ENCODE data around the gene LIPK.
"Not testable (repeated sequence)": the region's sequence is repeated elsewhere in the genome, so short reads cannot be mapped to it uniquely, and the experiment has no call there.

LIPK gene

GRCh38 chr10:88725798-88726197 is 19.7 kb downstream of the LIPK start:
- no peak for TF ChIP-seq CTCF (IDR thresholded peaks at IDR 0.05; ENCODE audit: unreplicated experiment in 3 of 3)
- Mint-ChIP-seq H3K27ac (no peak overlapping the region), H3K27me3 (ENCODE audit: low read depth) (no peaks in the 10 kb centered on the region), H3K4me1 (no peaks in the 10 kb centered on the region), H3K36me3 (ENCODE audit: low read depth) (no peaks in the 10 kb centered on the region), H3K4me3 (no peak overlapping the region), H3K9me3 (no peaks in the 10 kb centered on the region)

GRCh38 chr10:88728107-88728763 is 22.2 kb downstream of the LIPK start:
- Mint-ChIP-seq H3K27ac (no peak overlapping the region), H3K36me3 (ENCODE audit: low read depth) (no peaks in the 10 kb centered on the region), H3K4me1 (no peaks in the 10 kb centered on the region), H3K4me3 (no peak overlapping the region), H3K9me3 (no peaks in the 10 kb centered on the region), H3K27me3 (ENCODE audit: low read depth) (no peaks in the 10 kb centered on the region)
- TF ChIP-seq CTCF (IDR thresholded peaks at IDR 0.05; ENCODE audit: unreplicated experiment in 3 of 3) = no peak

- no peak for TF ChIP-seq CTCF (IDR thresholded peaks at IDR 0.05; ENCODE audit: unreplicated experiment in 3 of 3)
- Mint-ChIP-seq H3K4me3 (no peak overlapping the region), H3K4me1 (no peaks in the 10 kb centered on the region), H3K27ac (no peak overlapping the region), H3K36me3 (ENCODE audit: low read depth) (no peaks in the 10 kb centered on the region), H3K27me3 (ENCODE audit: low read depth) (no peaks in the 10 kb centered on the region), H3K9me3 (no peaks in the 10 kb centered on the region)
Measured at GRCh38 chr10:88730864-88731263, 24.8 kb downstream of the LIPK start.

- no peak overlapping the region for H3K4me3 Mint-ChIP-seq
- H3K4me1 Mint-ChIP-seq = no peaks in the 10 kb centered on the region
- no peak overlapping the region for H3K27ac Mint-ChIP-seq
- no peak for TF ChIP-seq CTCF (IDR thresholded peaks at IDR 0.05; ENCODE audit: unreplicated experiment in 3 of 3)
- no peaks in the 10 kb centered on the region for H3K27me3 Mint-ChIP-seq (ENCODE audit: low read depth)
- no peaks in the 10 kb centered on the region for H3K9me3 Mint-ChIP-seq
- no peaks in the 10 kb centered on the region for H3K36me3 Mint-ChIP-seq (ENCODE audit: low read depth)
Measured at GRCh38 chr10:88731296-88731695, 25.2 kb downstream of the LIPK start.

- no peak for TF ChIP-seq CTCF (IDR thresholded peaks at IDR 0.05; ENCODE audit: unreplicated experiment in 3 of 3)
- no peaks in the 10 kb centered on the region for H3K36me3 Mint-ChIP-seq (ENCODE audit: low read depth)
- no peak overlapping the region for H3K27ac Mint-ChIP-seq
- no peak overlapping the region for H3K4me3 Mint-ChIP-seq
- no peaks in the 10 kb centered on the region for H3K27me3 Mint-ChIP-seq (ENCODE audit: low read depth)
- H3K4me1 Mint-ChIP-seq = no peaks in the 10 kb centered on the region
- no peaks in the 10 kb centered on the region for H3K9me3 Mint-ChIP-seq
Measured at GRCh38 chr10:88733215-88733614, 27.2 kb downstream of the LIPK start.

- no peaks in the 10 kb centered on the region for H3K27me3 Mint-ChIP-seq (ENCODE audit: low read depth)
- H3K9me3 Mint-ChIP-seq = no peaks in the 10 kb centered on the region
- H3K27ac Mint-ChIP-seq = no peak overlapping the region
- TF ChIP-seq CTCF (IDR thresholded peaks at IDR 0.05; ENCODE audit: unreplicated experiment in 3 of 3) = no peak
- no peak overlapping the region for H3K4me3 Mint-ChIP-seq
- no peaks in the 10 kb centered on the region for H3K36me3 Mint-ChIP-seq (ENCODE audit: low read depth)
- no peaks in the 10 kb centered on the region for H3K4me1 Mint-ChIP-seq
Measured at GRCh38 chr10:88735661-88736060, 29.6 kb downstream of the LIPK start.

- not testable (repeated sequence) for H3K27me3 Mint-ChIP-seq (ENCODE audit: low read depth); H3K4me1 Mint-ChIP-seq; H3K9me3 Mint-ChIP-seq; H3K27ac Mint-ChIP-seq; H3K4me3 Mint-ChIP-seq; H3K36me3 Mint-ChIP-seq (ENCODE audit: low read depth)
Measured at GRCh38 chr10:88741921-88742320, 35.9 kb downstream of the LIPK start.

Measured in nephron (organoid).